H1 (cell line): ENCODE data around the gene JMJD7.

Experiments
- E2F6 ChIP-seq: IDR thresholded peaks from 2 replicates; pipeline ENCODE4 v1.6.1; 2012; ENCODE audit warnings: inconsistent platforms
- POLR2A ChIP-seq, 2 experiments: IDR thresholded peaks; 1 replicate in 1 of 2; 2 replicates in 1 of 2; pipeline ENCODE4 v1.6.1; 2011; ENCODE audit warnings: low read depth in 2 of 2, low read length in 2 of 2, mild to moderate bottlenecking in 2 of 2; ENCODE audit errors: control extremely low read depth in 1 of 2

- no peak for TF ChIP-seq POLR2A (IDR thresholded peaks at IDR 0.05; ENCODE audit: control extremely low read depth in 1 of 2, low read depth in 2 of 2, low read length in 2 of 2)
- TF ChIP-seq E2F6, result no peak
These were observed 37.7 kb downstream of the JMJD7 start for GRCh38 chr15:41865490-41866055.
